ENCODE data around the gene LIPG.
"Not testable (repeated sequence)": the region's sequence is repeated elsewhere in the genome, so short reads cannot be mapped to it uniquely, and the experiment has no call there.

The LIPG gene

DNA sequence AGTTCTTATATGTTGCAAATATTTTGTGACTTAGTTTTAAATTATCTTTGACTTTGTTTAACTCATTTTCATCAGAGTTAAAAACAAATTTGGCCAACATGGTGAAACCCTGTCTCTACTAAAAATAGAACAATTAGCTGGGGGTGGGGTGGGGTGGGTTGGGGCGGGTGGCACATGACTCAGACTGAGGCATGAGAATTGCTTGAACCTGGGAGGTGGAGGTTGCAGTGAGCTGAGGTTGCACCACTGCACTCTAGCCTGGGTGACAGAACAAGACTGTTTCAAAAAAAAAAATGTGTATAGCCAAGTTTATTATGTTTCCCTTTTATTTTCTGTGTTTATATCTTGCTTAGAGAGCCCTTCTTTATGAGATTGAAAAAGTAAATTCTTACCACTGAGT, 14.2 kb upstream of the LIPG start:
- DNase-seq = no peak

DNA sequence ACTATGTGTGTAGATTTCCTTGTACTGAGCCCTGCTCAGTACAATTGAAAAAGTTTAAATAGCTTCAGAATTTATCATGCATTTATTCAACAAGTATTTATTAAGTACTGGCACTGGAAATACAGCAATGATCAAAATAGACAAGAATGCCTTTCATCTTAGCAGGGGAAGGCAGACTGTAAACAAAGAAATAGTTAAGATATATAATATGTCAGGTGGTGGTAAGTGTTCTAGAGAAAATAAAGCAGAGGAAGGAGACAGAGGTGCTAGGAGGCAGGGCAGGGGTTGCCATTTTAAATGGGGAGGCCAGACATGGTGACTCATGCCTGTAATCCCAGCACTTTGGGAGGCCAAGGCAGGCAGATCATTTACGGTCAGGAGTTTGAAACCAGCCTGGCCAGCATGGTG, 13.6 kb upstream of the LIPG start:
- no peak for DNase-seq

DNA sequence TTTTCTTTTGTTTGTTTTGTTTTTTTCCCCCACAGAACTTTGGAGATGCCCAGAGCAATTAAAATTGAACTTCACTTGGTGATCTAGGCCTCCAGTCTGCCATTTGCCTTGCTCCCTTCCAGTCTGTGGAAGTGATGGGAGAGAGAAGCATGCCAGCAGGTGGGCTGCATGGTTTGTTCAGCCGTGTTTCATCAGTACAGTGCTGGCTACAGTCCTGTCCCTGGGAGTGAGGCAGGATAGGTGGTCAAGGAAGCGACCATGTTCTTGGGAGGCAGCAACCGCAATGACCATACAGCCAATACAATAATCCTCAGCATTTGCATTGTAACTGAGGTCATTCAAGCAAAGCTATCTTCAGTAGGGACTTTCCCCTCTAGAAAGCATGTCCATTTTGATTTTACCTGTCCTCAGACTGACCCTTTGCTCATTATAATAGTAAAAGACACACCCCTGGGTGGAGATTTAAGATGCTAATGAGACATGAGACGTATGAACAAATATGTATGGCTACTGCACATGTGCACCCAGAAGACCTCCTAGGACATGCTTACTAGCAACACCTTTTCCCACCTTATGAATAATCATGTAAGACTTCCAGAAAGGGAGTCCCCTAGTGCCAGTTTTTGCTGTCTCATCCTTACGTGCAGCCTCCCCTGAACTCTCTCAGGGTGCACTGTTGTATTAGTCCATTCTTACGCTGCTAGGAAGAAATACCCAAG, 11.1 kb upstream of the LIPG start:
- no peak for DNase-seq

DNA sequence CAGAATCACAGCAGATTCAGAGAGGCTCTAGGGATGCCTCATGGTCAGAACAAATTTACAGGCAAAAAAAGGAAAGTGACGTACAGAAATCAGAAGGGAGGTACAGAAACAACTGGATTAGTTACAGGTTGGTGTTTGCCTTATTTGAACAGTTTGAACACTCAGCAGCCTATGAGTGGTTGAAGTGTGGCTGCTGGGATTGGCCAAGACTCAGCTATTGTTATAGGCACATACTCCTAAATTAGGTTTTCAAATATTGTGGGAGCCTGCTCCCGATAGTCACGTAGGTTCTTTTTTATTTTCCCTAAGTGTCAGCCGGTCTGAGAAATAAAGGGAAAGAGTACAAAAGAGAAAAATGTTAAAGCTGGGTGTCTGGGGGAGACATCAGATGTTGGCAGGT, 8.9 kb upstream of the LIPG start:
- no peak for DNase-seq

DNA sequence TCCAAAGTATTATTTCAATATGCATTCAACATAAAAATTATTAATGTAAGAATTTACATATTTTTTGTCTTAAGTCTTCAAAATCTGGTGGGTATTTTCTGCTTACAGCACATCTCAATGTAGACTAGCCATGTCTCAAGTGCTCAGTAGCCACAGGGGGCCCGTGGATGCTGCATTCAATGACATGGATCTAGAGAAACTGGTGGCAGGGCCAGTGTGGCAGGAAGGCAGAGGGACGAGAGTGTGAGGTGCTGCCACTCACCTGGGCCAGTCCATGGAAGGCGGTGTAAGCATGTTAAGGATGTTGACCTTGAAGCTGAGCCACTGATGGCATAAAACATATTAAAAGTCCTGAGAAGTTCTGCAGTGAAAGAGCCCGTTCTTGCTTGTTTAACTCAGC, 6.2 kb upstream of the LIPG start:
- DNase-seq = no peak

DNA sequence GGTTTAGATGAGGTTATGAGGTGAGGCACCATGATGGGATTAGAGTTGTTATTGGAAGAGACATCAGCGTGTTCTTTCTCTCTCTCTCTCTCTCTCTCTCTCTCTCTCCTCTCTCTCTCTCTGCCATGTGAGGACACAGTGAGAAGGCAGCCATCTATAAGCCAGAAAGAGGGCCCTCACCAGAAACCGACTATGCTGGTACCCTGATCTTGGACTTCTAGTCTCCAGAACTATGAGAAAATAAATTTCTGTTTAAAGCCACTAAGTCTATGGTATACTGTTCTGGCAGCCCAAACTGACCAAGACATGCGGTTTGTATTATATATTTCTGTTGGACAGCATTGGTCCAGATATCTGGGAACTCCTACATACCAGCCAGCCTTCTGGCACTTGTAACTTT, 3.5 kb upstream of the LIPG start:
- DNase-seq = no peak

DNA sequence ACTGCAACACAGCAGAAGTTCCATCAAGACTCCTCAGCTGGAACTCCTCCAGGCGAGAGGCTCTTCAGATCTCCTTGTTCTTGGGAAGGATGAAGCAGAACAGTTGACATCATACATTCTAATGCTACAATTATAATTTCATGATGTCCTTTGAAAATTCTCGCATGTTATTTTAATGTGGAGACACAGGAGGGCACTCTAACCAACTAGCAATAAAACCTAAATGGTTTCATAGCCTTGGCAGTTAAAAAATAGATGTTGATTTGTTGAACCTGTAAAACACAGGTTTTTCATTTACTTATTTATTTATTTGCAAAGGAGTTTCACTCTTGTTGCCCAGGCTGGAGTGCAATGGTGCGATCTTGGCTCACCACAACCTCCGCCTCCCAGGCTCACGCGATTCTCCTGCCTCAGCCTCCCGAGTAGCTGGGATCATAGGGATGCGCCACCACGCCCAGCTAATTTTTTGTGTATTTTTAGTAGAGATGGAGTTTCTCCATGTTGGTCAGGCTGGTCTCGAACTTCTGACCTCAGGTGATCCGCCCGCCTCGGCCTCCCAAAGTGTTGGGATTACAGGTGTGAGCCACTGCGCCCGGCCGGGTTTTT, 2.4 kb upstream of the LIPG start:
- DNase-seq = peak; percentile 39

DNA sequence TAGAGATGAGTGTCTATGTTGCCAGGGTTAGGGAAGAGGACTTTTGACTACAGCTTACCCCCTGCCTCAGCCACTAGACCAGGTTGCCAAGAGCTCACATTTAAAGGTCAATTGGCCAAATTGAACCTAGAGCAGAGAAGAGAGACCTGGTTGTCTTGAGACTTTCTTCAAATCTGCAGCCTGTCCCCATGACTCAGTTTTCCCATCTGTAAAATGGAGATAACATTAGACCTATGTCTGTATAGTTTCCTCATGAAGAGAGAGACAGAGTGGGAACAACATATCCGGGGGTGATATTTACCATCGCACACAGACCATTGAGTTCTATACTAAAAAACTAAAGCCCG, 1.6 kb upstream of the LIPG start:
- no peak for DNase-seq

DNA sequence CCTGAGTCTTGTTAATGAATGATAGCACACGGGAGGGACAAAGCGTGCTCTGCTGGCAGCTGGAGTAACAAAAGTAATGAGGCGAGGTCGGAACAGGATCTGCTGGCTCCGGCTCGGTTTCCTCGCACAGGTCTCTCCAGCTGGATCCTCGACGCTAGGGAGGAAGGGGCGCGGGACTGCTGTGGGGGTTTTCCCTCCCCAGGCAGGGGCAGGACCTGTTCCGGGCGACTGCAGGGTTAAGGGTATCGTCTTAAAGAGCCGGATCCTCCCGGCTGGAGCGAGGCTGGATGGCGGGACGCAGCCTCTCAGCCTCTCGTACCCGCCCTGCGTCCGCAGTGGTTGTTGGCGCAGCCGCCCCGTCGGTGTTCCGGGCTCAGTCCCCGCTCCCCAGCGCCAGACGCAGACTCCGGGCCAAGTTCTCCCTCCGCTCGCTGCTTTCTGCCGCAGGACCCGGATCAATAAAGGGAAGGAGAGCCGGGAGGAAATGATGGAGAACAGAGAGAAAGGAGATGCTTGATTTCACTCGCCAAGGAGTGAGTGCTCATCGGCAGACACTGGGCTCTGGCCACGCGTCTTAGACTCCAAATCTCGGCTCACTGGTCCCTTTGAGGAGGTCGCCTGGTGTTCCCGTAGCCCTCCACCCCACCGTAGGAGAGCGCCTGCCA, 1.1 kb upstream of the LIPG start:
- peak; percentile 15 for DNase-seq

DNA sequence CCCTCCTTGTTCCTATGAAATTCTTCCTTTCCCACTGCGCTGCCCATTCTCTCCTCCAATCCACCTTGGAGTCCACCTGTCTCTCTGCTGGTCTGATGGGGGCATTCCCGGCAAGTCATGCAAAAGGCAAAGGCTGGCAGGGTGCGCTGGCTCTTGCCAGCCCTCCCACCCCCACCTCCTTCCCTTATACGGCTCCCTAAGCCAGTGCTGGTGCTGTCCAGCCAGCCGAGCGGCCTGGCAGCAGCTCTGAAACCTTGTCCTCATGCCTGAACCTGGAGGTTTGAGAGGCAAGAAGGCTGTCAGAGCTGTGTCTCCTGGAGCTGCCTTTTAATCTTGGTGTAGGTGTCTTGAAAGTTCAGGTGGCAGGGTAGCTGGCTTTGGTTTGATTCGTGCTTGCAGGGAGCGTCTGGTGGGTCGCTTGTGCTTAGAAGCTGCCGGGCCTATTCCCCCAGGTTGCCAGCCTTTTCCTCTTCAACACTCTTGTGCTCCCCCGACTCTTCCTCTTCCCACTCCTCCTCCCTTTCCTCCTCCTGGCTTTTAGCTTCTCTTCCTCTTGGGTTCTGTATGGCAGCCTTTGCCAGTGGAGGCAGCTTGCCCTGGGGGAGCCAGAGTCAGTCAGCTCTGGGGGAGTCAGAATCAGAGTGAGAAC, 748 bp downstream of the LIPG start:
- no peak for DNase-seq

DNA sequence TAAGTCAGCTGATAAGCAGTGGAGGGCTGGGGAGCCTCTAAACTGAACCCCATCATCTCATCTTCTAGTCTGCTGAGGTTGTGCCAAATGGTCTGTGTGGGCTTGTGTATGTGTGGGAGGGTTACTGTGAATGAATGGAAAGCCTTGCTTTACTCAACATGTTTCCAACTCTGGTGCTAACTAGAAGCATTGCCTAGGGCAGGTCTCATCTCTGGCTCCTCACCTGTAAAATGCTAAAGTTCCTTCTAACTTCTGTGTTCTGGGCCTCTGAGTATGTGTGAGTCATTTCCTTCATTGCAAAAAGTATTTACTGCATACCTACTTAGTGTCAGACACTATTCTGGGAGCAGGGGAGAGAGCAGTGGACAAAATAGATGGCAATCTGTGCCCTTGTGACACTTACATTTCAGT, 1.3 kb downstream of the LIPG start:
- DNase-seq = no peak

DNA sequence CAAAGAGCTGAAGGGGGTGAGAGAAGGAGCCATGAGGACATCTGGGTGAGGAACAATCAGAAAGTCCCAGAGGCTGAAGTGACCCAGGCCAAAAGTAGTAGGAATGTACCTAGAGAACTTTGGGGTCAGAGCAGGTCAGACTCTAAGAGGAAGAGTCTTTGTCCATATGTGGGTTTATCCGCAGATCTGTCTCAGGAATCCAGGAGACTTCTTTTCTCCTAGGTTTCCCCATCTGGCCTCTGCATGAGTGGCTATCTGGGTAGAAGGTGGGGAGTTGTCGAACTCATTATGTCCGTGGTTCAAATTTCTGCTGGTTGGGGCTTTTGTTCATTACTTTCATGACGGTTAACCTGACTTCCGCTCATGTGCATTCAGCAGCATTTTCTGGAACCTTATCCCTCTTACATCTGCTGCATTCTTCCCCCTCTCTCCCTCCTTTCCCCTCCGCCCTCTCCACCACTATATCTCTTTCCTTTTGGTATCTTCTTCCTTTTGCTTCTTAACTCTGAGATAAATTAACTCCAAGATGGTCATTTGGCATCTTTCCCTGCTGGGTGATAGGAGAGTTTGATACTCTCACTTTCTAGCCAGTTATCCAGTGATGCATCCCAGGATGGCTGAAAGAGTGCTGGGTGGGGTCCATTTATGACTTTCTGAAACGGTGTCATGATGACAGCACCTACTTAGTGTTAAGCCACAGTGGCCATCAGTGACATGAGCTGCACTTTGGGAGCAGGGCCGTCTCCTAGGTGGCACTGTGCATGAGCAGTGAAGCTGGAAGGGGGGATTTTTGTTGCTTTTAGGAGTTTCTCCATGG, 2.1 kb downstream of the LIPG start:
- no peak for DNase-seq

DNA sequence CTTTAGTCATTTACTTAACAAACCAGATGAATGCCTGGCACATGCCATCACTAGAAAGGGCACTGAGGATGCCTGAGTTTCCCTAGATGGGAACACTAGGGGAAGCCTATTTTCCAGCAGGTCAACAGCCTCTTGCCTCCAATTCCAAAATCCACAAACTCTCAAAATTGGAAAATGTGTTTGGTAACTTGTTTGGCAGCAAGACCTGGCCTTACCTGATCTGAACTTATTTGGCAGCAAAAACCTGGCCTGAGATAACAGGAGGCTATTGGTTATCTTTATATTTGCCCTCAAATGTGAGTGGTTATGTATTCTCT, 2.6 kb downstream of the LIPG start:
- DNase-seq = no peak

DNA sequence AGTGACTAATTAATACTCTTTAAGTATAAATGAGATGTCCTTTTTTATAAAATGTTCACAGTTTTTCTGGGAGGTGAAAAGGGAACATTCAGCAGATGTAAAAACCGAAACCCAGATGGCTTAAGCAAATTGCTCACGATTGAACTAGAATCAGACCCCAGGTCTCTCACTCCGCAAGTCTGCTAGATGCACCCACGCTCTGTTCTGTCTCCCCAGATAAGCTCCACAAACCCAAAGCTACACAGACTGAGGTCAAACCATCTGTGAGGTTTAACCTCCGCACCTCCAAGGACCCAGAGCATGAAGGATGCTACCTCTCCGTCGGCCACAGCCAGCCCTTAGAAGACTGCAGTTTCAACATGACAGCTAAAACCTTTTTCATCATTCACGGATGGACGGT, 3.2 kb downstream of the LIPG start:
- DNase-seq = no peak

DNA sequence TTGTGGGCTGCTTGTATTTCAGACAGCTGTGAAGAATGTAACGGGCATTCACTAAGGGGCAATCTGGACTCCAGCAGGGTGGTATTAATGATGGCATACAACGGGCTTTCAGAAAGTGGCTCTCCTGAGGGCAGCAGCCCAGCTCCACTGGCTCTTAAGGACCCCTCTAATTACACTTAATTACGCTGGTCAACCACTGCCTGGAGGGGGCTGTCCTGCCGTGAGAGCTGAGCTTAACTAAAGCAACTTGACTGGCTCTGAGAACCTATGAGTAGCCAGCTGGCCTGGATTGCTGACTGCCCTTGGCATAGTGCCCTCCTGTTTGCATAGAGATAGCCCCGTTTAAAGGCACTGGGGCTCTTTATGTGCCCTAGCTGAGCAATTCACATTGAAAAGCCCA, 3.8 kb downstream of the LIPG start:
- peak; percentile 47 for DNase-seq

DNA sequence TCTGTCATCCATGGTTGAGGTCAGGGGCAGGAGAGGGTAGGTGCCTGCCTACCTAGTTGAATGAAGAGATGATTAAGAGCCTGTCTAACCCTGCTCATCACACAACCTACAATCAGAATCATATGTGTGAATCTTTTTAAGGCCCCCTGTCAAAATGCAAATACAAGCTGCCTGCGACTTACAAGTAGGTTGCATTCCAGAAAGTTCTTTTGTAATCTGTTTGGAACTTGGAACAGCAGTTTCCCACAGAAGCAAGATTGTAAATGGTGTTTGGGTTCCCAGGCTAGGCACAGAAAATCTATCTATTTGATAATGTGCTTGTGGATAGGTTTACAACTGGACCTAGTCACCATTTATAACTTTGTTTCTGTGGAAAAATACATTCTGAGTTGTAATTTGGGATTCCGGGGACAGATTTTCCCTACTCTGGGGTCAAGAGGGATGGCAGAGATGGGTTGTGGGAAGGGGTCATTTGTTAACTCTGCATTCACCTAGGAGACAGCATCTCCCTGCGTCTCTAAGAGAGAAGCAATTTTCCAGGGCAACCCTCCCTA, 4.4 kb downstream of the LIPG start:
- DNase-seq = no peak

DNA sequence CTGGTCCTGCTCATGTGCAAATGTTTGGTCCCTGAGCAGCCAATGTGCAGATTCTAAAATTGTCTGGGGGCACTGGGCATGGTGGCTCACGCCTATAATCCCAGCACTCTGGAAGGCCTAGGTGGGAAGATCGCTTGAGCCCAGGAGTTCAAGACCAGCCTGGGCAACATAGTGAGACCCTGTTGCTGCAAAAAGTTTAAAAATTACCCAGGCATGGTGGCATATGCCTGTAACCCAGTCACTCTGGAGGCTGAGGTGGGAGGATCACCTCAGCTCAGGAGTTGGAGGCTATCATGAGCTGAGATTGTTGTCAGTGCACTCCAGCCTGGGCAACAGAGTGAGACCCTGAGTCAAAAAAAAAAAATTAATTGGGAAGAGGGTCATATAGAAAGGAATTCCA, 5.1 kb downstream of the LIPG start:
- DNase-seq = no peak

DNA sequence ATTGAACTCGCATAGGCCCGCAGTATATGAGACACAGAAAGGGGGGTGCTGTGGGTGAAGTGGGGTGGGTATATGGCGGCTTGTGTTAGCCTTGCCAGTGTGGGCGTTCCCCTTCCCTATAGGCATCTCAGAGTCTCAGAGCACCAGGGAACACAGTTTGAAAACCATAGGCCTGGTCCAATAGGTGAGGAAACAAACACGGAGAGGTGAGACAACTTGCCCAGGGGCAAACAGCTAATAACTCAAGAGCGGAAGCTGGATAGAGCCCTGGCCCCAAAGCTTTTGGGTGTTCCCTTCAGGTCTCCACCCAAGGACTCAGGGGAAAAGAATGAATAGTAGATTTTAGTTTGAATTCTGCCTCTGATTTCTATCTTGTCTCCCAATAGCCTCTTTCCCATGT, 7.9 kb downstream of the LIPG start:
- DNase-seq = no peak

DNA sequence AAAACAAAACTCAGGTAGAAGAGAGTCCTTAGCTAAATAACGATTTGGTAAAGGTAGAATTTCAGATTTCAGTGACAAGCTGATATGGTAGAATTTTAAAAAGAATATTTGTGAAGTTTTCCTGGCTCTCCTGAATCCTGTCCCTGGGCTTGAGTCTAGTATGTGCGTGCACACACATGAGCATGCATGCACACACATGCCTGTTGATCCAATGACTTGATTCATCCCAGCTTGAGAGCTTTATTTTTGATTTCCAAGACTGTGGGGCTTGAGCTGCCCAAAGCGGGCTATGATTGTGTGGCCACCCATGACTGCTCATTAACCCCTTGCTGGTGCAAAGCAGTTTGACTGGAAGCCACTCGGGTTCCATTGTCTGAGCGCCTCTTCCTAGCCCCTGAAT, 9.0 kb downstream of the LIPG start:
- no peak for DNase-seq

DNA sequence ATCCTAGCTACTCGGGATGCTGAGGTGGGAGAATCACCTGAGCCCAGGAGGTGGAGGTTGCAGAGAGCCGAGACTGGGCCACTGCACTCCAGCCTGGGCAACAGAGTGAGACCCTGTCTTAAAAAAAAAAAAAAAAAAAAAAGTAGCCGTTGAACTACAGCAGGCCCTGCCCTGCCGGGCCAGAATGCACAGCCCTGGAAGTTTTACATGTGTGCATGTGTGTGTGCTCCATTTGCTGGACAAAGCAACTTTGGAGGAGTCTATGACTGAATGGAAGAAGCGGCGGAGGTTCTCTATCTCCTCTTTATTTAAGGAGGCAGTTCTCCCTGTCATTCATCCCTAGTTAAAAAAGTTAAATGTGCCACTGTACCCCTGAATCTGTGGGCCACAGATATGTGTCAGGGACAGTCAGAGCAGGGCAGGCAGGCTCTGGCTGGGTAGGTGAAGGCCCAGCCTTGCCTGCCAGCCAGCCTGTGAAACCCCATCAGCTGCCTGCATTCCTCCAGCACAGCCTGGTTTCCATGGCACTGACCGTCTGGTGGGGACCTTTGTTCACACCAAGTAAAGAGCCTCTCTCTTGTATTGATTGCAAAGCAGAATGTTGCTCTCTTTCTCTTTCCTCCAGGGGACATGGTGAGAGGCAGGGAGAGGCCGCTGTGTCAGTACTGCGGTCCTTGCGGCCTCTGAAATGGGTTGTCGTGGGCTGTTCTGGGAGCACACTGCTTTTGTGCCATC, 10.9 kb downstream of the LIPG start:
- no peak for DNase-seq

DNA sequence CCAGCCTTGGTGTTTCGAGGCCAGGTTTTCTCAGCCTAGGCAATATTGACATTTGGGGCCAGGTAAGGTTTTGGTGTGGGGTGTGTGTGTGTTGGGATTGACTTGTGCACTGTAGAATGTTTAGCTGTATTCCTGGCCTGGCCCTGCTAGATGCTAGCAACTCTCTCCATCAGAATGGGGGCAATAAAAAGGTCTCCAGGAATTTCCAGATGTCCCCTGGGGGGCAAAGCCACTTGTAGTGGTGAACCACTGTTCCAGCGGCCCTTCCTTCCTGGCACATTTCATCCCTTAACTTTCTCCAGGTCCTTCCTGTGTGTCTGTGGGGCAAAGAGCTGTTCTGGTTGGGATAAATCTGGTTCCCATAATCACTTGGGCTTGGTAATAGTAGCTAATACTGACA, 12.0 kb downstream of the LIPG start:
- no peak for DNase-seq

DNA sequence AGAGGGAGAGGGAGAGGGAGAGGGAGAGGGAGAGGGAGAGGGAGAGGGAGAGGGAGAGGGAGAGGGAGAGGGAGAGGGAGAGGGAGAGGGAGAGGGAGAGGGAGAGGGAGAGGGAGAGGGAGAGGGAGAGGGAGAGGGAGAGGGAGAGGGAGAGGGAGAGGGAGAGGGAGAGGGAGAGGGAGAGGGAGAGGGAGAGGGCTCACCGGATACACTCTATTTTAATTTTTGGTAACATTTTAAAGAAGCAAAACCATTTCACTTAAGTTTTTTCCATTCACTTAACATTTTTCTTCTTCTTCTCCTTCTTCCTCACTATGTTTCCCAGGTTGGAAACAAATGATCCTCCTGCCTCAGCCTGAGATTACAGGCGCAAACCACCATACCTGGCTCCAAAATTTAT, 17.2 kb downstream of the LIPG start:
- not testable (repeated sequence) for DNase-seq
